ENCODE results near the gene ST3GAL6. TPM values are rescaled to one million over a fixed set of nuclear protein-coding genes. Genes with fewer than 3 reads are reported as not detected.

Gene ST3GAL6
- total RNA-seq, 1 donor from 2014 or later = not detected

GRCh38 chr3:98786364-98787006, 23.3 kb downstream of the ST3GAL6 start:
- H3K4me3 Mint-ChIP-seq = no peak overlapping the region
- no peak for TF ChIP-seq CTCF (IDR thresholded peaks at IDR 0.05)
- ChIA-PET CTCF (no interaction called here), POLR2A (no interaction called here)
- no peaks in the 10 kb centered on the region for H3K9me3 Mint-ChIP-seq
- H3K27ac Mint-ChIP-seq = no peak overlapping the region
- peaks cover 2% of the 10 kb centered on the region for H3K27me3 Mint-ChIP-seq
- no peak for ATAC-seq (ENCODE audit: low read depth)
- no peaks in the 10 kb centered on the region for H3K36me3 Mint-ChIP-seq (ENCODE audit: low read depth)
- no peaks in the 10 kb centered on the region for H3K4me1 Mint-ChIP-seq
- DNase-seq = no peak
- intact Hi-C loops (cut with micrococcal nuclease) = no loop called here

- no peaks in the 10 kb centered on the region for H3K4me1 Mint-ChIP-seq
- no peaks in the 10 kb centered on the region for H3K36me3 Mint-ChIP-seq (ENCODE audit: low read depth)
- ChIA-PET POLR2A (no interaction called here), CTCF (no interaction called here)
- no peak for TF ChIP-seq CTCF (IDR thresholded peaks at IDR 0.05)
- ATAC-seq (ENCODE audit: low read depth) (no peak), DNase-seq (no peak)
- peaks cover 2% of the 10 kb centered on the region for H3K27me3 Mint-ChIP-seq
- intact Hi-C loops (cut with micrococcal nuclease) = no loop called here
- H3K9me3 Mint-ChIP-seq = no peaks in the 10 kb centered on the region
- no peak overlapping the region for H3K4me3 Mint-ChIP-seq
- no peak overlapping the region for H3K27ac Mint-ChIP-seq
Measured at GRCh38 chr3:98787181-98787580, 24.0 kb downstream of the ST3GAL6 start.

- TF ChIP-seq CTCF (IDR thresholded peaks at IDR 0.05) = no peak
- ChIA-PET CTCF (no interaction called here), POLR2A (no interaction called here)
- Mint-ChIP-seq H3K27me3 (peaks cover 4% of the 10 kb centered on the region), H3K27ac (no peak overlapping the region), H3K36me3 (ENCODE audit: low read depth) (no peaks in the 10 kb centered on the region), H3K9me3 (no peaks in the 10 kb centered on the region), H3K4me1 (no peaks in the 10 kb centered on the region), H3K4me3 (no peak overlapping the region)
- no peak for ATAC-seq (ENCODE audit: low read depth)
- intact Hi-C loops (cut with micrococcal nuclease) = no loop called here
- DNase-seq = no peak
Measured at GRCh38 chr3:98788651-98789050, 25.5 kb downstream of the ST3GAL6 start.

- H3K9me3 Mint-ChIP-seq = no peaks in the 10 kb centered on the region
- intact Hi-C loops (cut with micrococcal nuclease) = no loop called here
- POLR2A ChIA-PET = no interaction called here
- no peak overlapping the region for H3K4me3 Mint-ChIP-seq
- CTCF ChIA-PET = no interaction called here
- DNase-seq = no peak
- H3K27ac Mint-ChIP-seq = no peak overlapping the region
- no peak for TF ChIP-seq CTCF (IDR thresholded peaks at IDR 0.05)
- H3K36me3 Mint-ChIP-seq (ENCODE audit: low read depth) = no peaks in the 10 kb centered on the region
- no peak for ATAC-seq (ENCODE audit: low read depth)
- peaks cover 4% of the 10 kb centered on the region for H3K27me3 Mint-ChIP-seq
- no peaks in the 10 kb centered on the region for H3K4me1 Mint-ChIP-seq
Measured at GRCh38 chr3:98791341-98792325, 28.5 kb downstream of the ST3GAL6 start.

- ATAC-seq (ENCODE audit: low read depth) (no peak), DNase-seq (no peak)
- no peaks in the 10 kb centered on the region for H3K36me3 Mint-ChIP-seq (ENCODE audit: low read depth)
- no peaks in the 10 kb centered on the region for H3K9me3 Mint-ChIP-seq
- CTCF ChIA-PET = interaction anchor here (1.6 kb wide), 1 partner anchor 19 kb away, joined by 5 read pairs; no protein-coding TSS in a partner anchor
- TF ChIP-seq CTCF (IDR thresholded peaks at IDR 0.05) = no peak
- intact Hi-C loops (cut with micrococcal nuclease) = no loop called here
- H3K27ac Mint-ChIP-seq = no peak overlapping the region
- no peak overlapping the region for H3K4me3 Mint-ChIP-seq
- POLR2A ChIA-PET = no interaction called here
- H3K27me3 Mint-ChIP-seq = peaks cover 4% of the 10 kb centered on the region
- no peaks in the 10 kb centered on the region for H3K4me1 Mint-ChIP-seq
Measured at GRCh38 chr3:98793971-98794370, 30.8 kb downstream of the ST3GAL6 start.
